Lung microvascular endothelial cell (primary cell): ENCODE results near the gene SLC40A1. TPM values are rescaled to one million over a fixed set of nuclear protein-coding genes. Genes with fewer than 3 reads are reported as not detected.

Experiments used
- DNase-seq, 2 donors: peaks; one replicate each; pipeline versions ENCODE4 v3.0.0 to v3.0.0-alpha.2; 2010; ENCODE audit warnings: low read depth in 2 of 2
- total RNA-seq: library from RNA; depleted of rRNA; stranded (reverse); fragments of >200 nt; gene quantifications from 2 replicates; pipeline ENCODE4 v1.2.1, GENCODE V29; 2014

Gene SLC40A1
- total RNA-seq, 1 donor from 2014 or later = 283 TPM

DNA sequence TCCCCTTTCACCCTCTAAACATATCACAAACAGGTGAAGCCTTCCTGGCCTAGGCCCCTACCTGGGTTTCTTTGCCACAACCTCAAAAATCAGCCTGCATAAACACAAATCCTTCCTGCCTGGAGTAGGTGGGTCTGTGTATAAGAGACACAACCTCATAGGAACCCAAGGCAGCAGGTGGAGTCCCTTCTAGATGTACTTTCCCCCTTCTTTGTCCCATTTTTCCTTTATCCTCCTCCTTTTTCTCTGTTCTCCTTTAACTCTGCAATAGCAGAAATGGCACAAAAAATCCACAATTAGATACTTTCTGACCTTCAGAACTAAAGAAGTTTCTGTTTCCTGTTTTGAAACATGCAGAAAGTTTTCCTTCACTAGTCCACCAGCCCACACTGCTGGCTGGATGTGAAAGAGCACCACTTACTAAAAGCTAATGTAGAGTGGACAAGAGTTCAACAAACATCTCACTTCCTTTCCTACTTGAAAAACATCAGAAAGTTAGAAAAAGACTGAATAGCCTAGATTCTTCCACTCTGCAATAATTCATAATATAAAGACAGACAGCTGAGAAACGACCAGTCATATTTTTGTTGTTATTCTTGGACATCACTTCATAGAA, 11.2 kb downstream of the SLC40A1 start:
- peak; percentile 56 to 91 for DNase-seq

DNA sequence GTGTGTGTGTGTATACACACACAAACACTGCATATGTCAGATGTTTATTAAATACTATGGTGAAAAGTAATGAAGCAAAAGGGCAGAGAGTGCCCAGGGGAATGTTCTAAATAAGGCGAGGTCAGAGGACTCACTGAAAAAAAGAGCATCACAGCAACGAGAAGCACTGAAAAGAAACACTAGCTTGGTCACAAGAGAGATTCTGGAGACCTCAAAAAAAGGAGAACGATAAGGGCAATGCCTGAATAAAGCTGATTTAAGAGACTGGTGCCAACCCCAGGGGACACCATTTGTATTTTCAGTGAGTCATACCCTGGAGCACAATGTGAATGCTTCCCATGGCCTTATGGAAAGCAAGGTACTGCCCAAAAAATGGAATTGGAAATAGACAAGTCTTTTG, 14.5 kb downstream of the SLC40A1 start:
- DNase-seq = peak in 1 of 2 donors; percentile 64

DNA sequence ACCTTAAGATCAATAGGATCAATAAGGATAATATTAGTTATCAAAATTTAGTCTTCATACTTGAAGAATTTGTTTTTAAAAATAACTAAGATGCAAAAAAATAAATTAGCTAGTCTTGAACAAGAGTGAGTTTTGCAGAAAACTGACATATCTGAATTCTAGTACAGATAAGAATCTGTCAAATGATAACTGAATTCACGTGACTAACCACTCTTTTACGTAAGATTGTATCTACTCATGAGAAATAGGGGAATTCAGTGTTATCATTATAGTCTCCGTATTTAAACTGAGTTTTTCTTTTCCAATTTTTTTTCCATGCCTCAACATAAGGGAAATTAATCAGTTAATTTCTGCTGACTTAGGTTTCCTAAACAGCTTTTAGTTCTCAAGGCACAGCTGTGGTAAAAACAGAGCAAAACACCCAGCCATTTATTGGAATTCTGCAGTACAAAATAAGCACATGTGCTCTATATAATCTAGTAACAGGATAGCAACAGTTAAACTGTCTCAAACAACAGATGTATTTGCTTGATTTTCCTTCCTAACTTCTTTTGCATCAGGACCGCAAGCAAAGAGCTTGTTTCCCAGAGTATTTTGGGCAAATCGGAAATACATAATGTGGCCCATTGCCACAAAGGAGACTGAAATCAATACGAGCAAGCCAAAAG, 19.1 kb downstream of the SLC40A1 start:
- DNase-seq = no peak

DNA sequence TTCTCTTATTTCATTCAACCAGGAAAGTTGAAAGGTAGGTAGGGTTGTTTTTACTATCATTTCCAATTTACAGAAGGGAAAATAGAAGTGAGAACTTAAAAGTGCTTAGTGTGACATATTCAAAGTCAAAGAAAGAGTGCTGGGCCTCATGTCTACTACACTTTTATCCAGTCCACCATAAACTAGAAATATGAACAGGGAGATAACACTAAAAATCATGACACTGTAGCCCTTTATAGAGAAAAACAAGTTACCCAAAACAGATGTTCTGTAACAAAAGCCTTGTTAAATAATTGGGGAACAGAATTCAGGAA, 20.4 kb downstream of the SLC40A1 start:
- DNase-seq = no peak

DNA sequence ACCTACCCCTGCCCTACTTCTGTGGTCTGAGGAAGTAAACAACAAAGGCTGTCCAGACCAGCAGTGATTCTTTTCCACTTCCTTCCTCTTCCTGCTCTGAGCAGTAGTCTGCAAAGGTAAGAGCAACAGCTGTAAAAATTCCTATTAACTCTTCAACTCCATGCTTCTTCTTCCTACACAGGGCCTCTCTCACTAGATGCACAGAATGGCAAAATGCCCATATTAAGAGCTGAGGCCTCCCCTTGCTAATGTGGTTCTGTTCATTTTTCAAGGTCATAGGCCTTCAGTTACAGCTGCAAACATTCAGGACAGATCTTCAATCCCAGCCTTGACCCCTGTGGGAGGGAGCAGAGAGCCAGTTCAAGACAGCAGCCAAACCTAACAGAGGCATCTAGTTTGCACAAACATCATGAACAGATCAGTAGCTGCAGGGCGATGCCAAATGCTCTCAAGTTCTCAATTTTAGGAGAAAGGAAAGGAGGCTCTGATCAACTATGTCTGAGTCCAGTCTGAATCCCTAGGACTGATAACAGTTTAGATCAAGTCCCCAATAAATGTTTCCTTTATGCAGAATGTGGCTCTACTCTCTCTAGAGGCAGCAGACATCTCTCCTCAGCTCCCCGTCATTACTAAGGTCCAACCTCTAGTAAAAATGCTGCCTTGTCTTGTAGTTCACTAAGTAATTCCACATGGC, 20.9 kb downstream of the SLC40A1 start:
- peak in 1 of 2 donors; percentile 55 for DNase-seq

DNA sequence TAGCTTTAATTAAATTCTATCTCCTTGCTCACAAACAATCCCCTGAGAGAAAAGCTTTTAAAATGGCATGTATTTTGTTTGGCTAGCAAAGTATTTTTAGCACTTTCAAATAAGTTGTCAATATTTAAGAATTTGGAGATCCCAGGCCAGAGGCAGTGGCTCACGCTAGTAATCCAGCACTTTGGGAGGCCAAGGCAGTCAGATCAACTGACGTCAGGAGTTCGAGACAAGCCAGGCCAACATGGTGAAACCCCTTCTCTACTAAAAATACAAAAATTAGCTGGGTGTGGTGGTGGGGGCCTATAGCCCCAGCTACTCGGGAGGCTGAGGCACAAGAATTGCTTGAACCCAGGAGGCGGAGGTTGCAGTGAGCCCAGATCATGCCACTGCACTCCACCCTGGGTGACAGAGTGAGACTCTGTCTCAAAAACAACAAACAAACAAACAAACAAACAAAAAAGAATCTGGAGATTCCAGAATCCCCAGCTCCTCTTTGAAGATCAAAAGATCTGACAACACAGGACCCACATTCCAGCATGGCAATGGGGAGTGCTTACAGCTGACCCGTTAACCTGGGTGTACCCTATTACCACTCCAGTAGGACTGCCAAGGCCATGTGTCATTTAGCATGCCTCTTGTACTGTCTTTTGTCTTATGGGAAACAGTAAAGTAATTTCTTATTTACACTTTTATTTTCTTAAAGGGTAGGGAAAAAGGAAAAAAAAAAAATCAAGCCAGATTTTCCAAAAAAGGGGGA, 21.9 kb downstream of the SLC40A1 start:
- DNase-seq = no peak

DNA sequence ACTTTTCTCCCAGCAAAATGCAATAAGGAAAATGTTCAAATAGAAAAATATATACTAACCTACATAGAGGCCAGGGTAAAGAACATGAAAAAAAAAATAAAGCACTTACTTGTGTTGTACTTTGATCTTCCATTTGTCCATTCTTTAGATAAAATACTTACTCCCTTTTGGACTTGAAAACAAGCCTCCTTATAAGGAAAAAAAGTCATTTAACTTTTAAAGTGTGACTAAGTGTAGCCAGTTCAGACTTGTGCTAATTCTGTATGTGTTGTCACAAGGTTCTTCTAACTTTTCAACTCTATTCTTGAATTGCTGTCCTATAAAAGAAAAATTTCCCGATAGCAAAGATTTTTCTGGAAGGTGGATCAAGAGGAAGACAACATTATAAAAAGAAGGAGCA, 23.2 kb downstream of the SLC40A1 start:
- no peak for DNase-seq

DNA sequence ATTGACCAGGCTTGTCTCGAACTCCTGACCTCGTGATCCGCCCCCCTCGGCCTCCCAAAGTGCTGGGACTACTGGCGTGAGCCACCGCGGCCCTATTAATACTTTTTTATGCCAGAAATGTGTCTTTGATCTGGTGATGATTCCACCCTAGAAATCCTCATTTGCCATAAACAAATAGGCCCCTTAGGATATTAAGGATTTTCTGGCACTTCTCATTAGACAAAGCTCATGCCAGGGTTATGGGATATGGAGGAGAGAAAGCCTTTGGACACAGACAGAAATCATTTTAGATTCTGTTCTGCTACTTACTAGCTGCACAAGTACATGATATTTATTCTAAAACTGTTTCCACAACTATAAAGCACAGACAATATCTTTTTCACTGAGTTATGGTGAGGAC, 24.1 kb downstream of the SLC40A1 start:
- no peak for DNase-seq

DNA sequence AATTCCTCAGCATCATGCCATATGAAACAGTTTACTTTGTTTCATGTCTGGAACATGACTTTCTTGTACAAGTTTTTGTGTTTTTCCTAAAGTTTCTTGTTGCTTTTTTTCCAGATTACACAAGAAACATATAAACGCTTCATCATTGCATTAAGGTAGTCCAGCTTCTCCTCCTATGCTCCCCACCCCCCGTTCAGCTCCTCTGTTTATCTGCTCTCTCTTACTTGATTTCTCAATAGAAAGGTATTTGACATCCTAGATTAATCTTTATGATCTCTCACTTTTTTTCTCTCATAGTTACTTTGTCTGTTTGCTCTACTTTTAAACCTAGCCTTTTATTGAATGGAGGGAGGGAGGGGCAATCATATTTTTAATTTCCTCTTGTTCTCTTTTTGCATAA, 25.4 kb downstream of the SLC40A1 start:
- DNase-seq = no peak

DNA sequence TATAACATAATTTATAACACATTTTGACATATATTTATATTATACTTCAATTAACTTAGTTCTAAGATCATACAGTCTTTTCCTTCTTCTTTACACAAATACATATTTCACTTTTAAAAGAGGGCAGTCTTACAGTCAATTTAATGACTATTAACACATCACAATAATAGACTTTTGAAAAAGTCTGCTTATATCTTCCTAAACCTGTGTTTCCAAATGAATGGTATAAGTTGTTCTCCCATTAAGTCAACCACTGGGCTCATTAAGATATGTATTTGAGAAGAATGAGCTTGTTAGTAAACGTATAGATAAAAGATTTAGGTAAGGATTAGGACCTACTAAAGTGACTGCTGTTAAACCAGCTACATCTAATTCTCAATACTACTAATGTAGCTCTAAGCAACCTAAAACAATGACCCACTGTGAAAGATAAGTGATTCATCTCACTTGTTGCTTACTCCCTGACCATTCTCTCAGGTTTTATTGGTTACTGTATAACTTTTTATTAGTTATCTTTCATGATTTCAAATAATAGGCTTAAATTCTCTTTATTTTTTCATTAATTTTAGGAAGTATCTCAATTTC, 27.0 kb downstream of the SLC40A1 start:
- peak in 1 of 2 donors; percentile 31 for DNase-seq

DNA sequence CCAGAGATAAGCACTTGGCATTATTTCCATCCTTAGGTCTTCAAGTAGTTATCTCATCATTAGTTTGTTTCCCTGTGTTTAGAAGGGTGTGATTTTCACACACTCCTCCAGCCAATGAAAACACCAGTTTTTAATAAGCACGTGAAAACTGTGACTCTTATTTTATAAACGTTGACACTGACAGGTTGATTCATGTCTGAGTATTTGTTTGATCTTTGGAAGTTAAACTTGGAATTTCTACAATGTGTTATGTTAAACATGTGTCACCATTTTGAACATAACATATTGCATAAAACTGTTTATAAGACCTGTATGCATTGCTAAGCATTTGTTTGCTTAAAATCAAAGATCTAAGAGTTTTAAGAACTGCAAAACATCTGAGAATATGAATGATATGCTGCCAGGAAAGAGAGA, 27.6 kb downstream of the SLC40A1 start:
- DNase-seq = peak in 1 of 2 donors; percentile 89

DNA sequence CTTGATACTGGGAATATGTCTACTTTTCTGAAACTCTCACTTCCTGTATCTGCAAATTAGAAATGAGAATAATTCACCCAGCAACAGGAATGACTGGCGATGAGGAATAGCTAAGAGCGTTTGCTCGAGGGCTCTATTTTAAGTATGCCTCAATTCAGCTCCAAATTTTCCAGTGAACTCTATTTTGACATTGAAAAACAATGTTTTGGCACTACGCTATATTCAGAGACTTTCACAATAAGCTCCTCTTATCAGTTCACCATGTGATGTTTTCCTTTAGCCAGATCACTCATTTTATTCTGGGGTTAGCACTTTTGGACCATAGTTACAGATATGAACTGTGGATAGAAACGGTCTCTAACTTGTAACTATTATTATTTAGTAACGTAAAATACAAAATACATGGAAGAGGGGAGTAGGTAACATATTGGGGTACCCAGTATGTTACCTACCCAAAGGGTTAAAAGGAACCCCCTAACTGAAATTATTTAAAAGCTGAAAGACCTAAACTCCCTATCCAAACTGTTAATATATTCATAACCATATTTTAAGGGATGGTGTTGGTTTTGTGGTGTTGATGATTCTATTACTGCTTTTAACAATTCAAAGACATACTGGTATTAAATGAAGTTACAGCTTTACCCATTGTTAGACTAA, 28.1 kb downstream of the SLC40A1 start:
- DNase-seq = peak in 1 of 2 donors; percentile 96

DNA sequence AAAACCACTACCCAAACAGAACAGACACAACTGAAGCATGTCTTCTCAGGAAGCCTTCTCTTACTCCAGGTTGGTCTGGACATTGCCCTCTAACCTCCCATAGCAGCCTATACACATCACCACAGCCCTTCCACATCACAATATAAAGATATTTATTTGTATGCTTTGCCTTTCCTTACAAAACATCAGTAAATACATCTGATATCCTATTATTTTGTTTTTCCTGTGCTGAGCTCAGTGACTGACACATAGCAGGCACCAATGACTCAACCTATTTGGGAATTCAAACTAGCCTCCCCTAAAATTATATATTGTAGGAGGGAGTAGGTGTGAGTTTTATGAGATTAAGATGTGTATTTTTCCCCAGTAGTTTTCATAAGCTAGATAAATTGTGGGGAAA, 28.8 kb downstream of the SLC40A1 start:
- DNase-seq = peak in 1 of 2 donors; percentile 41

DNA sequence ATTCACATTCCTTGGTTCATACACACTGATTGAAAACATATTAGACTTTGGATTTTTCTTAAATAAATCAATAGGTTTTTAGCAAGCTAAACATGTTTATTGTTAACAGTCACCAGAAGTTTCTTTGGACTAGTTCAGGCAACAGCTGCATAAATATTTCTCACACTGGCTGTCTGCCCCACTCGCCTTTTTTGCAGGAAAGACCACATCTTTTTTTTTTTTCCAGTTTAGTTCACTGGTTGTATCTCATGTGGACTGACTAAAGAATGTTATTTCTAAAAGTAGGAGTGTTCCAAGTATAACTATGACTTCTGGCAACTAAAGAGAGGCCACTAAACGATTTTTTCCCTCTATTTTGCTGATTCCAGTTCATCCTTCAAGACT, 31.1 kb downstream of the SLC40A1 start:
- peak in 1 of 2 donors; percentile 77 for DNase-seq

DNA sequence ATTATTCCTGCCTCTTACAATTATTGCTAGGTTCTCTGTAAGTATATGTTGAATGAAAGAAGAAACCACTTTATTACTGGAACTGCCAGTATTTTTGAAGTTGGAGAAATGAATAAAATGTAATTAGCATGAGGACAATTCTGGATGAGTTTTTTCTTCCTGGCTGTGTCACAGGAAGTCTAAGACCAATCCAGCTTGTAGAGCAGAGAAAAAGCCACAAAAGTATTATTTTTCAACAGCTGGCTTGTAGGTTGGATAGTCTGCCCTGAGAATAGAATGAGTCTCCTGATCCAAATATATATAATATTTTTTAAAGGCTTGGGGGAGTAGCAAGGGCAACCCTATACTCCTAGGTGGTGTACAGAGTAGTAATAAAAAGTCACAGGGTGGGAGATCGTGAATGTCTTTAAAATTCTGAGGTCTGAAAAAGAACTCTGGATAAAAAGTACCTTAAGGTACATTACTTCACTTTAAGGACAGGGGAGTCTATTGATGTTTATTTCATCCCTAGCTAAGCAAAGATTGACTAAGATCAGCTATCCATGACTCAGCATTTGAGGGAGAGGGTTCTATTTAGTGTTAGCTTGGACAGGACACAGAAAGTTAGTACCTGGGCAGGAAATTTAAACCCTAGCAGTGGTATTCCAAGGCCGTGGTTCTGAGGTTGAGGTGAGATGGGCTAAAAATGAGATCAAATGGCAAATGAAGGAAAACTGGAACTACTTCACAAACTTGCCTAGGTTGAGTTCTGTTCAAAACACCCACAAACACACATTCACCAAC, 31.7 kb downstream of the SLC40A1 start:
- DNase-seq = peak in 1 of 2 donors; percentile 30

DNA sequence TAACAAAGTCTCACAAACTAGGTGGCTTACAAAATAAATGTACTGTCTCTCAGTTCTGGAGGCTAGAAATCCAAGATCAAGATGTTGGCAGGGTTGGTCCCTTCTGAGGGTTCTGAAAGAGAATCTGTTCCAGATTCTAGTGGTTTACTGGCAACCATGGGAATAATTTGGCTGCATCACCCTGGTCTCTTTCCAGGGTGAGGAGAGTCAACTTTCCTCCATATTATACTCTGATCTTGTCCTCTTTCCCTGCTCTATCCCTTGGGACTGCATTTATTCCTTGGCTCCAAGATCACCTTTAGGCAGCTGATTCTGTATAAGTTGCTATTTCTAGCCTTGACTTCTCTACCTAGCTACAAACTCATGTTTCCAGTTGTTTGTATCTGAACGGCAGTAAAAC, 35.2 kb downstream of the SLC40A1 start:
- no peak for DNase-seq

DNA sequence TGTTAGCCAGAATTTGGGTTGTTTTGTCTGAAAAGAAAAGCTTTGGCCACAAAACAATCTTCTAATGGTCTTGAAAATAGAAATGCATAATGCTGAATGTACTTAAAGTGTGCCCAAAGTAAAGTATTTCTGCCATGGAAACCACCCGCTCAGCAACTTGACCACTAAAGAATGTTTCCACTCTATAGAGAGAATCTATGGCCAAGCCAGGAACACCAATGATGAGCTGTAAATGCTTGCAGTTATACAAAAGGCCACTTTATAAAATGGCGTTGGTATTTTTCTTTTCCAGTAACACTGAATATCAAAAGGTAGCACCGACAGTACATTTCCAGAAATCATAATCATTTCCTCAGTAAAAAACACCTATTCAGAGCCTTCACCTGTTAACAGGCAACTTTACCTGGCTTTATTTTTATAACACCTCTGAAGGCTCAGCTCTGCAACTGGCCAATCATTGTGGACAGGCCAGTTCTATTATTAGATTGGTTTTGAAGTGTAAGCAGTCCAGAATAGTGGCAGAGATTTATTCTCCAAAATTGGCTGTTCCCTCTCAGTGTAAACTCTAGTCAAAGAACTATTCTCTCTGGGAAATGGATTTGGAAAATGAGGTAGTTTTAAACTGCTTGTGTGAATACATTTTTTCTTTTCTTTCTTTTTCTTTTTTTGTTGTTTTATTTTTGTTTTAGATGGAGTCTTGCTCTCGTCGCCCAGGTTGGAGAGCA, 36.1 kb downstream of the SLC40A1 start:
- no peak for DNase-seq

DNA sequence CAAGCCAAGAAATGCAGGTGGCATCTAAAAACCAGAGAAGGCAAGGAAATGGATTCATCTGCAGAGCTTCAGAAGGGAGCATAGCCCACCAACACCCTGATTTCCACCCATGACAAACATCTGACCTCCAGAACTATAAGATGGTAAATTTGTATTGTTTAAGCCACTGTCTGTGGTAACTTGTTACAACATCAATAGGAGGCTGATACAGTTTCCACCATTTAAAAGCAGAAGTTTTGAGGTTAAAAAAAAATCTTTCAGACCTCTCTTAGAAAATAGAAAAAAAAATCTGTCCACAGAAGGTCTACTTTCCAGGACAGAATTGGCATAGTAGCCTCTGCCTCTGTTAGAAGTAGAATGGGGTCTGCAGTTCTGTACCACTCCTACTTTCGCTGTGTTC, 37.2 kb downstream of the SLC40A1 start:
- DNase-seq = no peak

DNA sequence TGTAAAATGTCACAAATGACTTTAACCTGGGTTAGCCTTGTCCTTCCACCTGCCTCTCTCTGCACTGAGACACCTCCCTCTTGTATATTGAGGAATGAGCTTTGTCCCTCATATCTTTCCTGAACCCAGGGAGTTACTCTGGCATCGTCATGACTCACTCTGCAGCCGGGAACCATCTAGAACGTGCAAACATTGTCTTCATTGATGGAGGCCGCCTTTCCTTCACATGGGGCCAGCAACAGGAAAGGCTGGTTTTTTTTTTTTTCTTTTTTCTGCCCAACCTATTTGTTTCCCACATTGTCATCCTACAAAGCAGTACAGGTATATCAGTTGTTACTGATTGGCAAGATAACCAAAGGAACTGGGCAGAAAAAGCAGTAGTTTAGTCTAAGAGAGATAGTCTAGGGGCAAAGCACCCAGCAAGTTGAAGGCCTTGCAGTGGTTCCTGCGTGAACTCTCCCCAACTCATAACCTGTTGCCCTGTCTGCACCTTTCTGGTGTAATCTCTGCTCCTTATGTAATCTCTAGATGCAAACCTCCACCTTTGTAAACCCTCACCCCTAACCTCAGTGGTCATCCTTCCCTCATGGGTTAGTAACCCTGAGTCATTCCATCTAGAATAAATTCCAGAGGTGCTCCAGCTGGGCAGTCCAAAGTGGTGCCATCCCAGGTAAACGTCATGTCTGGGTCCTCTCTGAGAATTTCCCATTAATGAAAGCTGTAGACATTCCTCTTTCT, 38.3 kb downstream of the SLC40A1 start:
- peak in 1 of 2 donors; percentile 32 for DNase-seq
